HTR-8/SVneo (cell line): ENCODE data around the gene BRD7.

Experiments used
- DNase-seq: peaks from one replicate; pipeline ENCODE4 v3.0.0; 2011; ENCODE audit warnings: low spot score, mixed read lengths; ENCODE audit not compliant: insufficient read length
- FAIRE-seq: peaks from 2 replicates; lab custom pipeline; 2011; peaks lifted over from hg19 to GRCh38; lab: Jason Lieb, UNC

BRD7 gene

GRCh38 chr16:50326835-50327465 lies 41.8 kb downstream of the BRD7 start:
- FAIRE-seq (no peak), DNase-seq (no peak)

- no peak for FAIRE-seq
- no peak for DNase-seq
Observed at GRCh38 chr16:50326264-50326663, 42.5 kb downstream of the BRD7 start.

- no peak for FAIRE-seq
- no peak for DNase-seq
Observed at GRCh38 chr16:50324345-50324744, 44.4 kb downstream of the BRD7 start.

- FAIRE-seq (no peak), DNase-seq (no peak)
Observed at GRCh38 chr16:50323335-50324011, 45.3 kb downstream of the BRD7 start.

GRCh38 chr16:50322333-50322732 lies 46.5 kb downstream of the BRD7 start:
- FAIRE-seq = no peak
- no peak for DNase-seq

GRCh38 chr16:50320310-50320709 lies 48.5 kb downstream of the BRD7 start:
- no peak for FAIRE-seq
- no peak for DNase-seq

- DNase-seq = no peak
- FAIRE-seq = no peak
Observed at GRCh38 chr16:50318796-50319578, 49.8 kb downstream of the BRD7 start.

- FAIRE-seq = no peak
- DNase-seq = no peak
Observed at GRCh38 chr16:50316848-50317630, 51.7 kb downstream of the BRD7 start.

- no peak for FAIRE-seq
- DNase-seq = no peak
Observed at GRCh38 chr16:50316102-50316847, 52.5 kb downstream of the BRD7 start.

GRCh38 chr16:50315346-50315997 lies 53.3 kb downstream of the BRD7 start:
- DNase-seq = no peak
- no peak for FAIRE-seq

GRCh38 chr16:50314665-50315064 lies 54.1 kb downstream of the BRD7 start:
- FAIRE-seq = no peak
- no peak for DNase-seq

- DNase-seq (no peak), FAIRE-seq (no peak)
Observed at GRCh38 chr16:50313596-50314478, 55.0 kb downstream of the BRD7 start.

- no peak for FAIRE-seq
Observed at GRCh38 chr16:50311891-50312501, 56.8 kb downstream of the BRD7 start.

GRCh38 chr16:50311134-50311528 lies 57.7 kb downstream of the BRD7 start:
- no peak for DNase-seq
- no peak for FAIRE-seq

More at GRCh38 chr16:50311891-50312501, 56.8 kb downstream of the BRD7 start:
- no peak for DNase-seq

GRCh38 chr16:50310308-50311133 lies 58.3 kb downstream of the BRD7 start:
- DNase-seq = no peak
- FAIRE-seq = no peak

- DNase-seq (peak; percentile 33), FAIRE-seq (peak; percentile 9)
Observed at GRCh38 chr16:50309527-50310307, 59.1 kb downstream of the BRD7 start.
